ENCODE results near the gene COL6A6.

GRCh38 chr3:130509008-130509407 lies 8.0 kb upstream of the COL6A6 start:
- TF ChIP-seq POLR2A (IDR thresholded peaks at IDR 0.05; ENCODE audit: low read depth, low read length) (no peak), MAX (IDR thresholded peaks at IDR 0.05; ENCODE audit: insufficient read depth, insufficient read length) (no peak), JUN (IDR thresholded peaks at IDR 0.05; ENCODE audit: borderline replicate concordance, insufficient read depth, insufficient read length, low read depth) (no peak)
- TF ChIP-seq, protein P1, sequence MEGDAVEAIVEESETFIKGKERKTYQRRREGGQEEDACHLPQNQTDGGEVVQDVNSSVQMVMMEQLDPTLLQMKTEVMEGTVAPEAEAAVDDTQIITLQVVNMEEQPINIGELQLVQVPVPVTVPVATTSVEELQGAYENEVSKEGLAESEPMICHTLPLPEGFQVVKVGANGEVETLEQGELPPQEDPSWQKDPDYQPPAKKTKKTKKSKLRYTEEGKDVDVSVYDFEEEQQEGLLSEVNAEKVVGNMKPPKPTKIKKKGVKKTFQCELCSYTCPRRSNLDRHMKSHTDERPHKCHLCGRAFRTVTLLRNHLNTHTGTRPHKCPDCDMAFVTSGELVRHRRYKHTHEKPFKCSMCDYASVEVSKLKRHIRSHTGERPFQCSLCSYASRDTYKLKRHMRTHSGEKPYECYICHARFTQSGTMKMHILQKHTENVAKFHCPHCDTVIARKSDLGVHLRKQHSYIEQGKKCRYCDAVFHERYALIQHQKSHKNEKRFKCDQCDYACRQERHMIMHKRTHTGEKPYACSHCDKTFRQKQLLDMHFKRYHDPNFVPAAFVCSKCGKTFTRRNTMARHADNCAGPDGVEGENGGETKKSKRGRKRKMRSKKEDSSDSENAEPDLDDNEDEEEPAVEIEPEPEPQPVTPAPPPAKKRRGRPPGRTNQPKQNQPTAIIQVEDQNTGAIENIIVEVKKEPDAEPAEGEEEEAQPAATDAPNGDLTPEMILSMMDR (IDR thresholded peaks at IDR 0.05; ENCODE audit: extremely low read depth in 1 of 2, insufficient read depth in 1 of 2, low read depth in 1 of 2, low read length in 2 of 2) = no peak

Data from endothelial cell of umbilical vein (primary cell).